Muscle of leg (tissue), 11 donors: ENCODE results near the gene HMG20B. TPM values are rescaled to one million over a fixed set of nuclear protein-coding genes. Genes with fewer than 3 reads are reported as not detected.

Source experiments
- DNase-seq: peaks from one replicate; pipeline ENCODE4 v3.0.0; 2013
- H3K27ac ChIP-seq: one replicate; pipeline ENCODE4 v1.5.1; 2013; ENCODE audit warnings: mild to moderate bottlenecking, low read length, control low read depth
- H3K27me3 ChIP-seq: one replicate; pipeline ENCODE4 v1.6.1; 2013; ENCODE audit warnings: low read length; ENCODE audit not compliant: control insufficient read depth, insufficient read depth
- H3K36me3 ChIP-seq: one replicate; pipeline ENCODE4 v1.6.1; 2013; ENCODE audit warnings: low read length; ENCODE audit not compliant: control insufficient read depth, insufficient read depth
- H3K4me1 ChIP-seq: one replicate; pipeline ENCODE4 v1.6.1; 2013; ENCODE audit warnings: low read length; ENCODE audit not compliant: control insufficient read depth, insufficient read depth
- H3K4me3 ChIP-seq: one replicate; pipeline ENCODE4 v1.5.1; 2013; ENCODE audit warnings: low read length, control low read depth
- H3K9me3 ChIP-seq: replicated peaks from 2 replicates; pipeline ENCODE4 v1.6.1; 2013; ENCODE audit warnings: low read depth, low read length; ENCODE audit not compliant: control insufficient read depth
- WGBS: methylation state at CpG from one replicate; pipeline ENCODE4 v1.1.5; 2013; ENCODE audit warnings: missing lambda C conversion rate; ENCODE audit not compliant: insufficient coverage; 5-methylcytosine and 5-hydroxymethylcytosine counted together
- polyA plus RNA-seq, 8 donors: library from polyadenylated mRNA; unstranded; fragments of 120-200 nt; gene quantifications; one replicate each; pipeline versions ENCODE4 v1.2.1 to v1.2.3, GENCODE V29; 2013; ENCODE audit warnings: inconsistent platforms in 1 of 8, low replicate concordance in 1 of 8; ENCODE audit not compliant: insufficient read length in 8 of 8, insufficient read depth in 1 of 8
- total RNA-seq: library from RNA; stranded (reverse); fragments of 120-200 nt; gene quantifications from one replicate; pipeline ENCODE4 v1.2.4, GENCODE V29; 2013

The HMG20B gene
- total and polyA plus RNA-seq, 9 donors = 34.2 to 47.7 (median 39.9) TPM

GRCh38 chr19:3572132-3572854 is 451 bp upstream of the HMG20B start:
- Histone ChIP-seq H3K27ac (peak overlapping the region; percentile 29), H3K4me1 (peaks cover 30% of the 10 kb centered on the region), H3K36me3 (peaks cover 12% of the 10 kb centered on the region), H3K27me3 (no peaks in the 10 kb centered on the region), H3K9me3 (no peaks in the 10 kb centered on the region), H3K4me3 (peak overlapping the region; percentile 56)
- WGBS = 2% methylated on average over 36 of the region's 48 CpGs
- peak; percentile 100 for DNase-seq

DNA sequence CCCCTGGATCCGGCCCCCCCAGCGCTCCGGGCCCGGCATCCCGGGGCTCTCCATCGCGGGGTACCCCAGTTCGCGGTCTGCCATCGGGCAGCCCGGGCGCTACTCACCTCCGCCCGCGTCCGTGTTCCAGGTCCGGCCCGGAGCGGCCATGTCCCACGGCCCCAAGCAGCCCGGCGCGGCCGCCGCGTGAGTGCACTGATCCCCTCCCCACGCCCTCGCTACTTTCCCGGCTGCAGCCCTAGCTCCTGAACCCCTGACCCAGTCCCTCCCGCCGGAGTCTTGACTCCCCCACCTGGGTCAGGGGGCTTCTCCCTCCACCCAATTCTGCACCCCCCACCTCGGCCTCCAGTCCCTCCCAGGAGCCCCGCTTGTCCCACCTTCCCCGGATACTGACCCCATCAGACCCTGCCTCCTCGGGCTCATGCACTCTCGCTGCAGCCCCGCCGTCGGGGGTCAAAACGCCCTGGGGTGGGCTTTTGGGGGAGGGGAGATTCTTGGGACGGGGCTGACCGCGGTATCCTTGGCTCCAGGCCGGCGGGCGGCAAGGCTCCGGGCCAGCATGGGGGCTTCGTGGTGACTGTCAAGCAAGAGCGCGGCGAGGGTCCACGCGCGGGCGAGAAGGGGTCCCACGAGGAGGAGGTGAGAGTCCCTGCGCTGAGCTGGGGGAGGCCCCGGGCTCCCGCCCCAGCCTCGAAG is 566 bp downstream of the HMG20B start:
- under 1% methylated on average over 55 of the region's 60 CpGs for WGBS
- Histone ChIP-seq H3K27me3 (no peaks in the 10 kb centered on the region), H3K36me3 (peaks cover 12% of the 10 kb centered on the region), H3K4me1 (peaks cover 30% of the 10 kb centered on the region), H3K9me3 (no peaks in the 10 kb centered on the region), H3K27ac (peak overlapping the region; percentile 83), H3K4me3 (peak overlapping the region; percentile 86)
- peak; percentile 32 for DNase-seq

- peaks cover 12% of the 10 kb centered on the region for H3K36me3 ChIP-seq
- H3K4me3 ChIP-seq = peak overlapping the region; percentile 86
- peaks cover 30% of the 10 kb centered on the region for H3K4me1 ChIP-seq
- WGBS = 43% methylated on average over 48 of the region's 55 CpGs
- H3K27me3 ChIP-seq = no peaks in the 10 kb centered on the region
- DNase-seq = peak; percentile 86
- H3K9me3 ChIP-seq = no peaks in the 10 kb centered on the region
- no peak overlapping the region for H3K27ac ChIP-seq
These were observed 1.3 kb downstream of the HMG20B start for GRCh38 chr19:3573858-3574637.

DNA sequence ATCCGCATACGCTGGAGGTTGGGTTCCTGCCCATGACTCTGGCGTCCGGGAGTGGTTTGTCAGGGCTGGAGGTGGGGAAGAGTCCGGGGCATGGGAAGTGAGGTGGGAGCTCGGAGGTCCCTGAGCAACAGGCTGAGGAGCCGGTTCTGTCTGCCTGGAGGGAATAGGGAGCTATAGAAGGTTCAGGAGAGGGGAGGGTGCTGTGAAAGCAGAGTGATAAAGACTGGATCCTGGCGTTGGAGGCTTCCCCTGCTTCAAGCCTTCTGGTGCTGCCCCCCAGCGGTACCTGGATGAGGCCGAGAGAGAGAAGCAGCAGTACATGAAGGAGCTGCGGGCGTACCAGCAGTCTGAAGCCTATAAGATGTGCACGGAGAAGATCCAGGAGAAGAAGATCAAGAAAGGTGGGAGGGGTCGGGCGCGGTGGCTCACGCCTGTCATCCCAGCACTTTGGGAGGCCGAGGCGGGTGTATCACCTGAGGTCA is 2.6 kb downstream of the HMG20B start:
- no peak overlapping the region for H3K4me3 ChIP-seq
- WGBS = 76% methylated on average over 13 of the region's 19 CpGs

DNA sequence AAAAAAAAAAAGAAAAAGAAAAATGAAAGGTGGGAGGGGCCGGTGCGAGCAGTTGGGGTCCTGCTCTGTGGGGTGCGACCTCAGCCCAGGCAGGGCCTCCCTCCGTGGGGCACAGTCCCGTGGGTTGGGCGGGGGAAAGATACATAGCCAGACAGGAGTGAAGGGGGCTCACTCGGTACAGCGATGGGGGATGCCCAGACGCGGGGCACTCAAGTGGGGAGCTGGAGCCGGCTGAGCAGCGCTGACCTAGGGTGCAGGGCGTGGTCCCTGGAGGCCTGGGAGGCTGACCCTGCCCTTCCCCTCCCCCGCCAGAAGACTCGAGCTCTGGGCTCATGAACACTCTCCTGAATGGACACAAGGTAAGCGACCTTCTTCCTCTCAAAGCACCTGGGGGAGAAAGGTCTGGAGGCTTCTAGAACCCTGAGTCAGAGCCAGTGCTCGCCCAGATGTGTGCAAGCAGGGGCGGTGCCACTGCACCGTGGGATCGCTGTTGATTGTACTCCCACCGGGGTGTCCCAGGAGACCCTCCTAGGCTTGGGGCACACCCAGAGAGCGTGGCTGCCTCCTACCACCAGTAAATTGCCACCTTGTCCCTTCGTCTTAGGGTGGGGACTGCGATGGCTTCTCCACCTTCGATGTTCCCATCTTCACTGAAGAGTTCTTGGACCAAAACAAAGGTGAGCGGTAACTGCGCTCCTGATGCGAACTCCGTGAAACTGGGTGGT is 3.4 kb downstream of the HMG20B start:
- Histone ChIP-seq H3K36me3 (peaks cover 12% of the 10 kb centered on the region), H3K27me3 (no peaks in the 10 kb centered on the region), H3K4me1 (peaks cover 30% of the 10 kb centered on the region), H3K4me3 (peak overlapping the region; percentile 42), H3K9me3 (no peaks in the 10 kb centered on the region), H3K27ac (no peak overlapping the region)
- DNase-seq = no peak
- WGBS = 68% methylated on average over 20 of the region's 29 CpGs

More for the DNA sequence above, 2.6 kb downstream of the HMG20B start:
- no peak overlapping the region for H3K27ac ChIP-seq
- no peaks in the 10 kb centered on the region for H3K9me3 ChIP-seq
- peak; percentile 7 for DNase-seq
- peaks cover 30% of the 10 kb centered on the region for H3K4me1 ChIP-seq
- H3K36me3 ChIP-seq = peaks cover 12% of the 10 kb centered on the region
- H3K27me3 ChIP-seq = no peaks in the 10 kb centered on the region

DNA sequence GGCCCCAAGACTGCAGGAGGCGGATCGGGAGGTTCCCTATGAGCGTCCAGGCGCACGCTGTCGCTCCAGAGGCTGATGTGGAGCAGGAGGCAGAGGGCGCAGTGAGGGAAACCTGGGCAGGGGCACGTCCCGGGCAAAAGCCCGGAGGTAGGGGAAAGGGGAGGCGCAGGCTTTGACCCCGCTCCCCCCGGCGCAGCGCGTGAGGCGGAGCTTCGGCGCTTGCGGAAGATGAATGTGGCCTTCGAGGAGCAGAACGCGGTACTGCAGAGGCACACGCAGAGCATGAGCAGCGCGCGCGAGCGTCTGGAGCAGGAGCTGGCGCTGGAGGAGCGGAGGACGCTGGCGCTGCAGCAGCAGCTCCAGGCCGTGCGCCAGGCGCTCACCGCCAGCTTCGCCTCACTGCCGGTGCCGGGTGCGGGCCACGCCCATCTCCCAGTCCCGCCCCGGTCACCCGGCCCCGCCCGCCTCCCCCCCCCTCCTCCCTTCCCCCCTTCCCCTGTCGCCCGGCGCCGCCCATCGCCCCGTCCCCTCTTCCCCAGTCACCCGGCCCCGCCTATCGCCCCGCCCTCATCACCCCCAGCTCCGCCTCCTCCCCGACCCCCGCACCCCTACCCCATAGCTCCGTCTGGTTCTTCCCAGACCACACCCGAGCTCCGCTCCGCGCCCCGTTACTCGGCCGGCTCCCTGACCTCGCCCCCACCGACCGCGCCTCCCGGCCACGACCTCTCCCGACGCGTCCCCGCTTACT is 4.1 kb downstream of the HMG20B start:
- Histone ChIP-seq H3K4me1 (peaks cover 27% of the 10 kb centered on the region), H3K4me3 (peak overlapping the region; percentile 42), H3K36me3 (peaks cover 12% of the 10 kb centered on the region), H3K27me3 (no peaks in the 10 kb centered on the region), H3K27ac (no peak overlapping the region), H3K9me3 (no peaks in the 10 kb centered on the region)
- DNase-seq = peak; percentile 82
- WGBS = 8% methylated on average over 50 of the region's 78 CpGs

- Histone ChIP-seq H3K9me3 (no peaks in the 10 kb centered on the region), H3K4me1 (peaks cover 22% of the 10 kb centered on the region), H3K27me3 (no peaks in the 10 kb centered on the region), H3K4me3 (no peak overlapping the region), H3K36me3 (peaks cover 12% of the 10 kb centered on the region), H3K27ac (no peak overlapping the region)
- DNase-seq = no peak
- 53% methylated on average over 60 of the region's 60 CpGs for WGBS
These were observed 5.1 kb downstream of the HMG20B start for GRCh38 chr19:3577723-3578344.

DNA sequence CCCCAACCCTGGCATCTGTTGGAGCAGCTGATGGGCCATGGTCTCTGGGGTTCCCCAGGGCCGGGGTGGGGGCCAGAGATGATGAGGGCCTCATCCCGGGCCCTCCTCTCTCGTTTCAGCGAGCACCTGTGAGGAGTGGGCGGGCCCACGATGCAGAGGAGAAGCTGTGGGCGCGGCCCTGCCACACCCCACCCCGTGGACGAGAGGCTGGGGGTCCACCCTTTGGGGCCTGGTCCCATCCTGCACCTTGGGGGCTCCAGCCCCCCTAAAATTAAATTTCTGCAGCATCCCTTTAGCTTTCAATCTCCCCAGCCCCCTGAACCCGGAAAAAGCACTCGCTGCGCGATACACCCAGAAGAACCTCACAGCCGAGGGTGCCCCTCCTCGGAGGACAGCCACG is 5.6 kb downstream of the HMG20B start:
- H3K27me3 ChIP-seq = peaks cover 2% of the 10 kb centered on the region
- no peak overlapping the region for H3K4me3 ChIP-seq
- peaks cover 12% of the 10 kb centered on the region for H3K36me3 ChIP-seq
- no peak overlapping the region for H3K27ac ChIP-seq
- no peaks in the 10 kb centered on the region for H3K9me3 ChIP-seq
- H3K4me1 ChIP-seq = peaks cover 21% of the 10 kb centered on the region
- DNase-seq = no peak
- WGBS = 72% methylated on average over 15 of the region's 17 CpGs
